ENCODE results near the gene ADRA2B.

Gene ADRA2B

DNA sequence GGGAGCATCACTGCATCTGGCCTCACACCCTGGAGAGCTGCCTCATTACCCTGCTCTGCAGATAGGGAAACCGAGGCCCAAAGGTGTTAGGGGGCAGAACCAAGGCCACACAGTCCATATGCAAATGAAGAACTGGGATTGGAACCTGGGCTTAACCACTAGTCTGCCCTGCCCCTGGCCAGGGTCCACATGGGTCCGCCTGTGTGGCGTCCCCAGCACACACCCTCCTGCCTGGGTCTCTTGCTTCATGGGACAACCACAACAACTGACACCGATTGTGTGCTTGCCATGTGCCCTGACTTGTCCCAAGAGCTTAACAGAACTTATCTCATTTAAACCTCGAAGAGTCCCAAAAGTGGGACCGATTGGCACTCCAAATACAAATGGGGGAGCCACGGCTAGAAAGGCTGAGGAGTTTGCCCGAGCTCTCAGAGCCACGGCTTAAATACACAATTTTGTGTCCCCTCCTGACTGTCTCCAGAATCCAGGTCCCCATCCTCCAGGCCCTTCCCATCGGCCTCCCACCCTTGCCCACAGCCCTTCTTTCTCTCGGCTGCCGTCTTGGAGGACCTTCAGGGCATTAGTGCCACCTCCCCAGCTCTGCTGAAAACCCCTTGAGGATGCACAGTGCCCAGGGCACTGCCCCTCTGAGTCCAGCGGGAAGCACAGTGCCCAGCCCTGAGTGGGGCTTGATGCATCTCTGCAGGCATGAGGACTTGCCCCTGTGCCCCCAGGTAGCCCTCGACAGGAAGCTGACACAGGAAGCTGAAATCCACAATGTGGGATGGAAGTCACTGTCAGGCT, 34.6 kb upstream of the ADRA2B start:
- Histone ChIP-seq H3K4me2 (ENCODE audit: low read depth, low read length, poor library complexity, severe bottlenecking) (no peak overlapping the region), H3K27me3 (ENCODE audit: insufficient read depth, low read length, poor library complexity, severe bottlenecking) (no peaks in the 10 kb centered on the region)
- TF ChIP-seq EZH2phosphoT487 (IDR thresholded peaks at IDR 0.05; ENCODE audit: borderline replicate concordance), result no peak
- TF ChIP-seq, protein P1, sequence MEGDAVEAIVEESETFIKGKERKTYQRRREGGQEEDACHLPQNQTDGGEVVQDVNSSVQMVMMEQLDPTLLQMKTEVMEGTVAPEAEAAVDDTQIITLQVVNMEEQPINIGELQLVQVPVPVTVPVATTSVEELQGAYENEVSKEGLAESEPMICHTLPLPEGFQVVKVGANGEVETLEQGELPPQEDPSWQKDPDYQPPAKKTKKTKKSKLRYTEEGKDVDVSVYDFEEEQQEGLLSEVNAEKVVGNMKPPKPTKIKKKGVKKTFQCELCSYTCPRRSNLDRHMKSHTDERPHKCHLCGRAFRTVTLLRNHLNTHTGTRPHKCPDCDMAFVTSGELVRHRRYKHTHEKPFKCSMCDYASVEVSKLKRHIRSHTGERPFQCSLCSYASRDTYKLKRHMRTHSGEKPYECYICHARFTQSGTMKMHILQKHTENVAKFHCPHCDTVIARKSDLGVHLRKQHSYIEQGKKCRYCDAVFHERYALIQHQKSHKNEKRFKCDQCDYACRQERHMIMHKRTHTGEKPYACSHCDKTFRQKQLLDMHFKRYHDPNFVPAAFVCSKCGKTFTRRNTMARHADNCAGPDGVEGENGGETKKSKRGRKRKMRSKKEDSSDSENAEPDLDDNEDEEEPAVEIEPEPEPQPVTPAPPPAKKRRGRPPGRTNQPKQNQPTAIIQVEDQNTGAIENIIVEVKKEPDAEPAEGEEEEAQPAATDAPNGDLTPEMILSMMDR (conservative IDR thresholded peaks at IDR 0.05; ENCODE audit: low read length), result no peak

DNA sequence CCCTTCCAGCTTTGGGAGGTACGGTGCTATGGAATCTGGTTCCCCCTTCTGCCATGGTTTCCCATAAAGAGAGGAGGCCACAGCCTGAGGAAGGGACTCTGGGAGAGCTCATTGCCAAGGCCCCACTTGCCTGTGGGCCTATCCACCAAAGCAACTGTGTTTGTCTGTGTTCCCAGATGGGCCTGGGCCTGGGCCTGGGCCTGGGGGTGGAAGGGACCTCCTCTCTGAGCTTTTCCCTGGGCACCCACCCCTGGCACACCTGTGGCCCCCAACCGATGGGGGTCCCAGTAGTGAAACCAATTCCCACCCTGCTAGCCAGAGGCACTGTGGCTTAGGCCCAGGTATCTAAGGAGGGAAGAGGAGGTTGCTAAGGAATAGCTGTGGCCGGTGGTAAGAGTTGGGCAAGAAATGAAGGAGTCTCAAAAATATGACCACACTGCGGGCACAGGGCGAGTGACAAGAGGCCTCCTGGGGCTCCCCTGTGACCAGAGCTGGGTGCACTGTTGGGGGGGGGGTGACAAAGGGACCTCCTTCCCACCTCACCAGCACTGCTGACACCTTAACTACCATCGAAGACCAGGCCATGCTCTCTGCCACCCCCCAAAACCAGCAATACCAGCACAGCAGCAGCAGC, 33.8 kb upstream of the ADRA2B start:
- Histone ChIP-seq H3K9ac (ENCODE audit: low read depth, low read length, poor library complexity, severe bottlenecking) (no peak overlapping the region), H3K4me2 (ENCODE audit: low read depth, low read length, poor library complexity, severe bottlenecking) (no peak overlapping the region), H3K4me1 (ENCODE audit: insufficient read depth, low read length, poor library complexity, severe bottlenecking) (peaks cover 45% of the 10 kb centered on the region), H3F3A (ENCODE audit: low read depth) (no peaks in the 10 kb centered on the region), H3K9me3 (ENCODE audit: insufficient read depth, low read depth, low read length) (no peaks in the 10 kb centered on the region), H4K20me1 (ENCODE audit: insufficient read depth, low read length, poor library complexity, severe bottlenecking) (no peaks in the 10 kb centered on the region), H3K27me3 (ENCODE audit: insufficient read depth, low read length, poor library complexity, severe bottlenecking) (no peaks in the 10 kb centered on the region), H3K36me3 (ENCODE audit: insufficient read depth, low read length) (no peaks in the 10 kb centered on the region), H3K4me3 (ENCODE audit: low read length, poor library complexity, severe bottlenecking) (no peak overlapping the region), H2AFZ (ENCODE audit: low read length) (no peak overlapping the region), H3K9me2 (replicated peaks; ENCODE audit: low read depth, low read length) (no peaks in the 10 kb centered on the region), H3K79me2 (ENCODE audit: insufficient read depth, low read length) (peaks cover under 1% of the 10 kb centered on the region)
- no peak for TF ChIP-seq EZH2phosphoT487 (IDR thresholded peaks at IDR 0.05; ENCODE audit: borderline replicate concordance)
- TF ChIP-seq, protein P1 (conservative IDR thresholded peaks at IDR 0.05; ENCODE audit: low read length), result no peak

More for the DNA sequence above, 34.6 kb upstream of the ADRA2B start:
- H3K9me3 ChIP-seq (ENCODE audit: insufficient read depth, low read depth, low read length), result no peaks in the 10 kb centered on the region
- no peaks in the 10 kb centered on the region for H3F3A ChIP-seq (ENCODE audit: low read depth)
- H3K9me2 ChIP-seq (replicated peaks; ENCODE audit: low read depth, low read length), result no peaks in the 10 kb centered on the region
- no peak overlapping the region for H2AFZ ChIP-seq (ENCODE audit: low read length)
- no peaks in the 10 kb centered on the region for H3K79me2 ChIP-seq (ENCODE audit: insufficient read depth, low read length)
- peaks cover 42% of the 10 kb centered on the region for H3K4me1 ChIP-seq (ENCODE audit: insufficient read depth, low read length, poor library complexity, severe bottlenecking)
- no peaks in the 10 kb centered on the region for H3K36me3 ChIP-seq (ENCODE audit: insufficient read depth, low read length)
- no peak overlapping the region for H3K9ac ChIP-seq (ENCODE audit: low read depth, low read length, poor library complexity, severe bottlenecking)
- no peak overlapping the region for H3K4me3 ChIP-seq (ENCODE audit: low read length, poor library complexity, severe bottlenecking)
- H4K20me1 ChIP-seq (ENCODE audit: insufficient read depth, low read length, poor library complexity, severe bottlenecking), result no peaks in the 10 kb centered on the region

DNA sequence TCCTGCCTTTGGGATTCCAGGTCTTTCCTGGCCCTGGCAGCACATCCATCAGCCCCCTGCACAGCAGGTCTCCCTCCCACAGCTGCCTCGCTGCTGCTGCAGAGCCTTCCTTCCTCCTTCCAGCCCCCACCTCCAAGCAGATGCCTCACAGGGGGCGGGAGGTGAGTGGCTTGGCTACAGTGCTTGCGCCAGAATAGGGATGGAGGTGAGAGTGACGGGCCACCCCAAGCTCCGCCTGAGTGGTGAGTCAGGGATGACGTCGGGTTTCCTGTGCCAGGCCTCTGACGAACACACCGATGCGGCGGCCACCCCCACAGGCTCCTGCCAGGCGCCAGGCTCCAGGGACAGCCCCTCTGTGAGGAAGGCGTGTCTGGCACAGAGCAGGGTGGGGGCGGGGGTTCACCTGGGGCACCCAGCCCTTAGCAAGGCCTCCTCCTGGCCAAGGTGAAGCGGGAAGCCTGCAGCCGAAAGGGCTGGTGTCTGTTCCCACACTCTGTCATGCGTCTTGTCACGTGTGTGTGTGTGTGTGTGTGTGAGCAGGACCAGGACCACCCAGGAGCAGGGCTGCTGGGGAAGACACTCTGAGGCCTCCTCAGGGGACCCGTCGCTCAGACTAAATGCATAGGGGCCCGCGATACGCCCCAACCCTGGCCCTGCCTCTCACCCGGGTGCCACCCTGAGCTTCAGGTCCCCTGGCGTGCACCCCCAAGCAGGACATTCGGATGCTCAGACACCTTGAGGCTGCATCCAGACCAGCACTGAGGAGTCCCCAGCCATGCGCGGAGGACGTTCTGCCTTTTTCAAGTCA, 32.2 kb upstream of the ADRA2B start:
- H3K36me3 ChIP-seq (ENCODE audit: insufficient read depth, low read length), result no peaks in the 10 kb centered on the region
- H3K9ac ChIP-seq (ENCODE audit: low read depth, low read length, poor library complexity, severe bottlenecking), result peak overlapping the region; percentile 94
- no peaks in the 10 kb centered on the region for H3K9me3 ChIP-seq (ENCODE audit: insufficient read depth, low read depth, low read length)
- no peak overlapping the region for H3K4me3 ChIP-seq (ENCODE audit: low read length, poor library complexity, severe bottlenecking)
- no peaks in the 10 kb centered on the region for H3K27me3 ChIP-seq (ENCODE audit: insufficient read depth, low read length, poor library complexity, severe bottlenecking)
- H3F3A ChIP-seq (ENCODE audit: low read depth), result no peaks in the 10 kb centered on the region
- H3K9me2 ChIP-seq (replicated peaks; ENCODE audit: low read depth, low read length), result no peaks in the 10 kb centered on the region
- H4K20me1 ChIP-seq (ENCODE audit: insufficient read depth, low read length, poor library complexity, severe bottlenecking), result peaks cover 9% of the 10 kb centered on the region
- H3K79me2 ChIP-seq (ENCODE audit: insufficient read depth, low read length), result peaks cover 16% of the 10 kb centered on the region
- no peak for TF ChIP-seq EZH2phosphoT487 (IDR thresholded peaks at IDR 0.05; ENCODE audit: borderline replicate concordance)
- TF ChIP-seq, protein P1 (conservative IDR thresholded peaks at IDR 0.05; ENCODE audit: low read length), result no peak
- no peak overlapping the region for H2AFZ ChIP-seq (ENCODE audit: low read length)
- peak overlapping the region; percentile 85 for H3K4me2 ChIP-seq (ENCODE audit: low read depth, low read length, poor library complexity, severe bottlenecking)
- H3K4me1 ChIP-seq (ENCODE audit: insufficient read depth, low read length, poor library complexity, severe bottlenecking), result peaks cover 55% of the 10 kb centered on the region
